22Rv1 (cell line): ENCODE results near the gene SPATA31D4.
"Not testable (repeated sequence)": the region's sequence is repeated elsewhere in the genome, so short reads cannot be mapped to it uniquely, and the experiment has no call there.

ENCODE experiments used
- H3K27ac ChIP-seq: fragments of 450-650 bp; 2 replicates; pipeline ENCODE4 v1.5.1; 2017
- CTCF ChIP-seq: fragments of 450-650 bp; IDR thresholded peaks from 2 replicates; pipeline ENCODE4 v1.5.1; 2017; ENCODE audit warnings: mild to moderate bottlenecking
- ZFX ChIP-seq: fragments of 450-650 bp; IDR thresholded peaks from 2 replicates; pipeline ENCODE4 v1.6.1; 2017; ENCODE audit warnings: antibody characterized with exemption, borderline replicate concordance

SPATA31D4 gene

GRCh38 chr9:81928305-81928704 lies at the start of gene SPATA31D4:
TSS of gene SPATA31D4 (plus strand) at chr9:81928428. CDS start at chr9:81928514, 86 bp downstream.
- H3K27ac ChIP-seq = not testable (repeated sequence)

DNA sequence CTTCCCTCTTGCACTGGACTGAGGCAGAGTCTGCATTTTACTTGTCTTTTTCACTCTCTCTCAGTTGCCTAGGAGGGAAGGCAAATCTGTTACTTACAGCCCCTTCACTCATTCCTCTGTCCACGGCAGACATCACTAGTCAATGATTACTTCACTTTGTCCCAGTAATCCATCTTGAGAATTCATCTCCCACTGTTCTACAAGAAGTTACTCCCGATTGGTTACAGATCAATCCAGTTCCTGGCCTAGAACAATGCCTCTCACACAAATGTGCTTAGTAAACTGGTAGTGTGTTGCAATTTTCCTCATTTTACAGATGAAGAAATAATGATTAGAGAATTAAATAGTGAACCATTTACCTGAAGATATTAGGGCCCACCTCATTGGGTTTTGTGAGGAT lies 49.7 kb upstream of the SPATA31D4 start:
- TF ChIP-seq ZFX (no peak), CTCF (no peak)
- H3K27ac ChIP-seq = no peak overlapping the region

DNA sequence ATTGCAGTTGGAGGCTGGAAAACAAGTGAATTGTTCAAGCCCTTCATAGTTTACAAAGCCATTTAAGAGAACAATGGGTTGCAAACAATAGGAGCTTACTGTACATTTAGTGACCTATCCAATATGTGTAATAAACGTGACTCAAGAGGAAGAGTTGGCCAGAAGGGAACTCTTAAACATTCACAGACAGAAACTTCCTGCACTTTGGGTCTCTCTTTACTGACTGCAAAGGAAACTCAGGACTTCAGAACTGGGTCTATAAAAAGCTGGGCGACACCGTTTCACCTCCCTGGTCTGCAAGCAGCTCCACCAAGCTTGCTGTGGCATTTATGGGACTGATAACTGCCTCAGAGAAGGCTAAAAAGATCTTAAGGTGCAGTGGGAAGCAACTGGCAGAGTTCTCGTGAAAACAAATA lies 48.7 kb upstream of the SPATA31D4 start:
- TF ChIP-seq CTCF (no peak), ZFX (no peak)
- H3K27ac ChIP-seq = no peak overlapping the region

DNA sequence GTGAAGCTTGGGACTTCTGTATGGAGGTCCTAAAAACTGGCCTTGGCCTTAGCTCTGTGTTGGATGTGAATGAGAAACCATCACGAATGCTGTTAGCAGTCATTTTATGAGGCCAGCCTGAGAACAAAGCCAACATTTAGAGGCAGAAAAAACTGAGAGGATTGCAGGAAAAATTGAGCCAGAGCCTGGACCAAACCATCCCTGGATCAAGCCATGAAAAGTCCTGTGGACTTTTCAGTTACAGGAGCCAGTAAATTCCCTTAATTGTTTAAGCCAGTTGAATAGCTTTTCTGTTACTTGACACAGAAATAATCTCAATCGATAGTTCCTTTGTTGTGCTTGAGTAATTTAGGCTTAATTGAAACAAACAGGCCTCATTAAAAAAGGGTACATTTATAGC lies 42.6 kb upstream of the SPATA31D4 start:
- no peak overlapping the region for H3K27ac ChIP-seq
- TF ChIP-seq ZFX (no peak), CTCF (no peak)

DNA sequence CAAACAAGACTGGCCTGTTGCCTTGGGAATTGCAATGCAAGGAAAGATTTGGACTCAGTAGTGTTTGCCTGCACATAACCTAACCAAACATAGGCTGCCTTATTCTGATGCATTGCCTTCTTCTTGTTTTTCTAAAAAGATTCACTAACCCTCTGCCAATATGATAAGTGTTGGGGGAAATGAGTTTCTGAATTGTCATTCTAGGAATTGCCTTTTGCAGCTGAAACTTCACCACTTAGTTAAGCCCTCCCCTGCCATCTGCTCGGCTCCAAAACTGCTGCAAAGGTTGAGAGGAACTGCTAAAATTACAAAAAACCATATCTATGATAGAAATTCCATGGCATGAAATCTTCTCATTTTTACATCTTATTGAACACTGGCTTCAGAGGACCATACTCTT lies 41.6 kb upstream of the SPATA31D4 start:
- H3K27ac ChIP-seq = no peak overlapping the region
- no peak for TF ChIP-seq ZFX
- TF ChIP-seq CTCF = no peak

GRCh38 chr9:81890104-81890503 lies 38.1 kb upstream of the SPATA31D4 start:
- no peak for TF ChIP-seq CTCF
- no peak for TF ChIP-seq ZFX
- no peak overlapping the region for H3K27ac ChIP-seq

- TF ChIP-seq ZFX (no peak), CTCF (no peak)
- H3K27ac ChIP-seq = no peak overlapping the region
These were observed 35.8 kb upstream of the SPATA31D4 start for GRCh38 chr9:81892440-81892839.

- no peak for TF ChIP-seq ZFX
- TF ChIP-seq CTCF = no peak
- H3K27ac ChIP-seq = no peak overlapping the region
These were observed 34.3 kb upstream of the SPATA31D4 start for GRCh38 chr9:81893929-81894328.
